Globus pallidus (tissue), 1 donor: ENCODE measurements around the gene ZNF396.

Experiments used
- DNase-seq: peaks from one replicate; pipeline ENCODE4 v3.0.0-alpha.2; 2015; ENCODE audit warnings: low spot score

The ZNF396 gene

GRCh38 chr18:35376742-35377695 lies at the start of gene ZNF396:
Gene ZNF396, minus strand, starts transcription at chr18:35377337. Its CDS starts 3,045 bp downstream, at chr18:35374292.
- DNase-seq = peak; percentile 53

- no peak for DNase-seq
Observed at GRCh38 chr18:35426786-35427185, 49.6 kb upstream of the ZNF396 start.

- no peak for DNase-seq
Observed at GRCh38 chr18:35424356-35424755, 47.2 kb upstream of the ZNF396 start.

GRCh38 chr18:35422237-35422636 lies 45.1 kb upstream of the ZNF396 start:
- no peak for DNase-seq

GRCh38 chr18:35418610-35419009 lies 41.5 kb upstream of the ZNF396 start:
- DNase-seq = no peak

- DNase-seq = no peak
Observed at GRCh38 chr18:35417223-35417622, 40.1 kb upstream of the ZNF396 start.

DNA sequence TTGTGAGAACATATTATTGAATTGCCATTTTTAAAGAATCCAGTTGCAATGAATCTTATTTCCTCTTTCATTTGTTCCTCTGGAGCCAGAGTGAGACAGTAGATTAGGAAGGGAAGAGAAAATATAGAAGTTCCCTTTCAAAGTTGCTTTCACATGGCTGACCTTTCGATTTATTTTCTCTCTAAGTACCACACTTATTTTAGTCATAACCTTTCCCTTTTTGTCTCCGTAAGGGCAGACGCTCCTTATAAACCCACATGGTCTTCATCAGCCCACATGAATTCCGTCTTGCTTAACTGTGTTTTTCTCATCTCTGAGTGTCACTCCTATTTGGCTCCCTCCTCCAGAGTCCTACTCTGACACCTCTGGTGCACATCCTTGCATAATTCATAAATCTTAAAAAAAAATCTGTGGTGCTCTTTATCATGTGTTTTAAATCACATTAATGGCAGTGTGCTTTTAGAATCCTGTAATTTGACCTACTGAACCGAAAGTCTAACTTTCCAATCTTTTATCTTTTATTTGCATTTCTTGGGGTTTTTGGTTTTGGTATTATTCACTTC lies 38.5 kb upstream of the ZNF396 start:
- peak; percentile 66 for DNase-seq

- no peak for DNase-seq
Observed at GRCh38 chr18:35413163-35413511, 36.0 kb upstream of the ZNF396 start.

DNA sequence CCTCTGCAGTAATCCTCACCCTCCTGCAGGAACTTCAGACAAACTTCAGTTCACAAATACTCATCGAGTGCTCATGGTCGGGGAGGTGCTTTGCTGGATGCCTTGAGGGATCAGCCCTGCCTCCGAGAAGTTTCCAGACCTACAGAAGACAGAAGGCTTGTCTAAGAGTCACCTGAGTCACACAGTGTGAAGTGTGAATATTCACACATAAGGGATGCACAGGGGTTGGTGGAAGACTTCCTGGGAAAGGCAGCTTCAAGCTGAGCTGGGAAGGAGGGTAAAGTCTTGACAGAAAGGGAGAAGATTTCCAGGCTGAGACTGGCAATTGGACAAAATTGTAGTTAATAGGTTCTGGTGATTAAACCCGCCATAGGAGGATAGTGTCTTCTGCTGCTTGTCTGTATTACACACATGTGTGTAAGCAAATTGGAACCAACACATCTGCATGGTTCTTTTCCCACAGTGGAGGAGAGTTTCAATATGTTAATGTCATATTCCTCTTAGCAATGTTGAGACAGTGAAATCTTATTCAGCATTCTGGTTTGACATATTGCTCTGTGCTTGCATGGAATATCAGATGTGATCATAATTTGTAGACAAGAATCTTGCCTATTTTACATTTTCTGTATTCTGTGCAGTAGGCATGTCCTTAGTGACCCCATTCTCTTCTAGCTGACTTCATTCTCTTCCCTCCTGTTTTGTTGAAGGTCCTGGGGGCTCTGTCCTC lies 34.7 kb upstream of the ZNF396 start:
- DNase-seq = no peak

- DNase-seq = no peak
Observed at GRCh38 chr18:35410561-35410960, 33.4 kb upstream of the ZNF396 start.

- DNase-seq = no peak
Observed at GRCh38 chr18:35409911-35410310, 32.8 kb upstream of the ZNF396 start.

DNA sequence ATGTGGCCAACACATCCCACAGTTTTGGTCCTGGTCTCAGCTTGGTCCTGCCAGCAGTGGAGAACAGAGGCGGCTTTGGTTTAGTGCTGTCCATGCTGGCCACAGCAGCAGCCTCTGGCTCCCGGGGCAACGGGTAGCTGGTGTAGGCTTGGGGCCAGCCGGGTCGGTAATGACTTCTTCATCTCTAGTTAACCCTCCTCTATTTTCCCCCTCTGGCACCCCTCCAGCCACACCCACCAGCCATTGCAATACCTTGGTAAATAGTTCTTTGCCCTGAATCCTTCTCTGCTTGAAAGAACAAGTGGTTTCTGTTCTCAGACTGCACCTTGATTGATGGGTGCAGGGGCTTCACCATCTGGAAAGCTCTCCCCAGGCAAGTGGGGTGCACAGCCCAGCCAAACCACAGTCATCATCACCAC lies 31.7 kb upstream of the ZNF396 start:
- DNase-seq = no peak

DNA sequence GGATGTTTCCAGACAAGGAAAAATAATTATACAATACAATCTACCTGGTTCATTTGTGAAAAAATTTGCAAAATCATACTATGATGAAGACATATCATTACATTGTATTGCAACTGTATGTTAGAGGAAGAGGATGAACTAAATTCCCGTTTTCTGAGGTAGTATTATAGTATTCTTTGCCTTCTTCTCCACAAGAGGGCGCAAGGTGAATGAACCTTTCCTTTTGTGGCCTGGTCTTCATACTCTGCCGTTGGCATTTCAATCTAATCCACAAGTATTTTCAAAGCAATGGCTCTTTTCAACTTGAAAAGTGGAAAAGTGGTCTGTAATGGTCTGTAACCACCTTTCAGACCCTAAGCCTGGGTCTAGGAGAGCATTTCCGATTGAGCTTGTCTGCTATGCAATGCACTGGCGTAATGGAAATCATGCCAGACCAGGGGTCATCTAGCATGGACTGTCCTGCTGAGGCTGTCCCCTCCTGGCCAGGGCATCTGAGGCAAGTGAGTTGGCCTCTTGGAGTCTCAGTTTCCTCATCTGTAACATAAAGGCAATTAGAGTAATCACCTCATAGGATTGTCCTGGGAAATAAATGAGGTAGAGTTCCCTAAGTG lies 30.8 kb upstream of the ZNF396 start:
- peak; percentile 77 for DNase-seq

- no peak for DNase-seq
Observed at GRCh38 chr18:35406666-35407065, 29.5 kb upstream of the ZNF396 start.

GRCh38 chr18:35397976-35398375 lies 20.8 kb upstream of the ZNF396 start:
- DNase-seq = no peak

DNA sequence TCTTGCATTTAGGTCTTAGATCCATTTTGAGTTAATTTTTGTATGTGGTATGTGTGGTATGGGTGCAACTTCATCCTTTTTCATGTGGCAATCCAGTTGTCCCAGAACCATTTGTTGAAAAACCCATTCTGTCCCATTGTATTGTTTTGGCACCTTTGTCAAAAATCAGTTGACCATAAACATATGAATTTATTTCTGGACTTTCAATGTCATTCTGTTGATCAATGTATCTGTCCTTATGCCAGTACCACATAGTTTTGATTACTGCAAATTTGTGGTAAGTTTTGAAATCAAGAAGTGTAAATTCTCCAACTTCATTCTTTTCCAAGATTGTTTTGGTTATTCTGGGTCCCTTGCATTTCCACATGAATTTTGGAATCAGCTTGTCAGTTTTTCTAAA lies 16.6 kb upstream of the ZNF396 start:
- DNase-seq = no peak

GRCh38 chr18:35392375-35392774 lies 15.2 kb upstream of the ZNF396 start:
- DNase-seq = no peak

- no peak for DNase-seq
Observed at GRCh38 chr18:35390951-35391700, 14.0 kb upstream of the ZNF396 start.

- DNase-seq = peak; percentile 69
Observed at GRCh38 chr18:35389095-35389618, 12.0 kb upstream of the ZNF396 start.

DNA sequence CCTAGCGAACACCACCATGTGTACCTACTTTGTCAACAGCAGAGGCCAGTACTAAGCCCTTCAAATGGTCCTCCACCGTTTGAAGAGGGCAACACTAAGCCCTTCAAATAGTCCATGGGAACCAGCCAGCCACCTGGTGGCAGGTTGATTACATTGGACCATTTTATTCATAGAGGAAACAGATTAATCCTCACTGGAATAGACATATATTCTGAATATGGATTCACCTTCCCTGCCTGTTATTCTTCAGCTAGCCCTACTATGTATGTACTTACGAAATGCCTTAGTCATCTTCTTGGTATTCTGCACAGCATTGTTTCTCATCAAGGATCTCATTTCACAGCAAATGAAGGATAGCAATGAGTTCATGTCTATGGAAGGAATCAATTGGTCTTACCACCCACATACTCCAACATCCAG lies 10.0 kb upstream of the ZNF396 start:
- DNase-seq = no peak

GRCh38 chr18:35386600-35387100 lies 9.5 kb upstream of the ZNF396 start:
- peak; percentile 86 for DNase-seq
